Left ventricle myocardium inferior (tissue), 1 donor: ENCODE results near the gene MUC13. TPM values are rescaled to one million over a fixed set of nuclear protein-coding genes. Genes with fewer than 3 reads are reported as not detected.

ENCODE experiments used
- DNase-seq: peaks from one replicate; pipeline ENCODE4 v3.0.0-alpha.2; 2020
- H3K27ac ChIP-seq: fragments of 200-600 bp; replicated peaks from 2 replicates; pipeline ENCODE4 v1.8.0; 2021
- H3K27me3 ChIP-seq: fragments of 200-600 bp; 2 replicates; pipeline ENCODE4 v1.8.0; 2021; ENCODE audit warnings: low read depth
- H3K36me3 ChIP-seq: fragments of 200-600 bp; 2 replicates; pipeline ENCODE4 v1.8.0; 2021
- H3K4me1 ChIP-seq: fragments of 200-600 bp; 2 replicates; pipeline ENCODE4 v1.8.0; 2021
- H3K4me3 ChIP-seq: fragments of 200-600 bp; 2 replicates; pipeline ENCODE4 v1.8.0; 2021; ENCODE audit warnings: mild to moderate bottlenecking, moderate library complexity
- H3K9me3 ChIP-seq: fragments of 200-600 bp; replicated peaks from 2 replicates; pipeline ENCODE4 v1.8.0; 2021
- CTCF ChIP-seq: fragments of 200-600 bp; IDR thresholded peaks from 2 replicates; pipeline ENCODE4 v1.8.0; 2021; ENCODE audit warnings: antibody characterized with exemption, mild to moderate bottlenecking, borderline replicate concordance
- intact Hi-C: fragments of 100-400 bp; cut with micrococcal nuclease; formaldehyde crosslinking; loops from one replicate; pipeline ENCODE4 v1.11.0; 2022
- total RNA-seq: library from RNA; stranded (reverse); fragmentation: NEBNext Ultra II Directional; extraction: Animal tissue kit (Norgen Biotek cat#: 25700); gene quantifications from one replicate; pipeline ENCODE4 v1.2.1, GENCODE V29; 2021
- donor health status: DM: no; HTN: yes; CAD: no; lungs with severe emphysema.

Gene MUC13
- total RNA-seq, 1 donor from 2014 or later, result 0.08 TPM

DNA sequence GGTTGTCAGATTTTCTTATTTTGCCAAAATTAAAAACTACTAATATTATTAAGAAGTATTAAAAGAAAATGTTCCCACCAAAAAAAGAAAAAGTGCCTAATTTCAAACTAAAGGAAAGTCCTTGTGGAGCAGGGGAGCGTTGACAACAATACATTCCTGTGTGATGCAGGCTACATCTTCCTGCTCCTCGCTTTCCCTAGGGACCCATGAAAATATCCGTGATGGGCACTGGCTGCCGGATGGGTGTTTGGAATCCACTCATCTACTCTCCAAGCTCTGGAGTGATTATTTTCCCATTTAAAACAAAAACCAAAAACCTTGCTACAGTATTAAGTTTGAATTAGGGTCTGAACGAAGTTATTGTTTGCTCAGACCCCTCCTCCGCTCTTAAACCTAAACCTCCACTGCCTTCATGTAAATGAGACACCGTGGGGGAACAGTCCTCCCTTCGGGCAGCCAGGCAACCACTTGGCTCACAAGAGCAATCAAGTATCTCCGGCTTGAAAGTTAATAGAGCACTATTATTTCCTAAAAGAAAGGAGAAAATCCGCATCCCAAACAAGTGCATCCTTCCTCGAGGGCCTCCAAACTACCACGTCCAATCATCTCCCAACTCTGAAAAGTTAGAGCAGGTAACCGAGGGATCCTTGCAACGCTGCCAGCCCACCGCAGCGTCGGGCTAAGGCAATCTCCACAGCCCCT lies 48.9 kb downstream of the MUC13 start:
- H3K9me3 ChIP-seq, result no peaks in the 10 kb centered on the region
- peaks cover 59% of the 10 kb centered on the region for H3K4me1 ChIP-seq
- TF ChIP-seq CTCF, result no peak

DNA sequence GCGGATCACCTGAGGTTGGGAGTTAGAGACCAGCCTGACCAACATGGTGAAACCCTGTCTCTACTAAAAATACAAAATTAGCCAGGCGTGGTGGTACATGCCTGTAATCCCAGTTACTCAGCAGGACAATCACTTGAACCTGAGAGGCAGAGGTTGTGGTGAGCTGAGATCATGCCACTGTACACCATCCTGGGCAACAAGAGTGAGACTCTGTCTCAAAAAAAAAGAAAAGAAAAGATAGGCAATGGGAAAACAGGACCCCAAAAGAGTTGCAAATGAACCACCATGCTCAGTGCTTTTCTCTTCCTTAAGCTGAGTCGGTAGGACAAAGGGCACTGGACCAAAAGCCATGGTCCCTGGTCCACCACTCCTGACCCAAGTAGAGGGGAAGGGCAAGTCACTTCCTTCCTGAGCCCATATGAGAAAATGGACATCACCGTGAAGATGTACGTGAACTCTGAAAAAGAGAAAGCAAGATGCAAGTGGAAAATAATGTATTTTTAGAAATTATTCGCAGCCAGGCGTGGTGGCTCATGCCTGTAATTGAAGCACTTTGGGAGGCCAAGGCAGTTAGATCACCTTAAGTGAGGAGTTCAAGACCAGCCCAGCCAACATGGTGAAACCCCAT lies 50.0 kb downstream of the MUC13 start:
- no peaks in the 10 kb centered on the region for H3K9me3 ChIP-seq
- TF ChIP-seq CTCF, result no peak
- peaks cover 65% of the 10 kb centered on the region for H3K4me1 ChIP-seq
- intact Hi-C loops, result no loop called here
- H3K4me3 ChIP-seq, result no peak overlapping the region
- H3K27ac ChIP-seq, result peak overlapping the region; percentile 93
- no peaks in the 10 kb centered on the region for H3K36me3 ChIP-seq
- DNase-seq, result no peak
- H3K27me3 ChIP-seq, result no peaks in the 10 kb centered on the region

More for the DNA sequence above, 48.9 kb downstream of the MUC13 start:
- DNase-seq, result no peak
- intact Hi-C loops, result no loop called here
- Histone ChIP-seq H3K27me3 (no peaks in the 10 kb centered on the region), H3K4me3 (peak overlapping the region; percentile 94), H3K27ac (peak overlapping the region; percentile 93), H3K36me3 (no peaks in the 10 kb centered on the region)

DNA sequence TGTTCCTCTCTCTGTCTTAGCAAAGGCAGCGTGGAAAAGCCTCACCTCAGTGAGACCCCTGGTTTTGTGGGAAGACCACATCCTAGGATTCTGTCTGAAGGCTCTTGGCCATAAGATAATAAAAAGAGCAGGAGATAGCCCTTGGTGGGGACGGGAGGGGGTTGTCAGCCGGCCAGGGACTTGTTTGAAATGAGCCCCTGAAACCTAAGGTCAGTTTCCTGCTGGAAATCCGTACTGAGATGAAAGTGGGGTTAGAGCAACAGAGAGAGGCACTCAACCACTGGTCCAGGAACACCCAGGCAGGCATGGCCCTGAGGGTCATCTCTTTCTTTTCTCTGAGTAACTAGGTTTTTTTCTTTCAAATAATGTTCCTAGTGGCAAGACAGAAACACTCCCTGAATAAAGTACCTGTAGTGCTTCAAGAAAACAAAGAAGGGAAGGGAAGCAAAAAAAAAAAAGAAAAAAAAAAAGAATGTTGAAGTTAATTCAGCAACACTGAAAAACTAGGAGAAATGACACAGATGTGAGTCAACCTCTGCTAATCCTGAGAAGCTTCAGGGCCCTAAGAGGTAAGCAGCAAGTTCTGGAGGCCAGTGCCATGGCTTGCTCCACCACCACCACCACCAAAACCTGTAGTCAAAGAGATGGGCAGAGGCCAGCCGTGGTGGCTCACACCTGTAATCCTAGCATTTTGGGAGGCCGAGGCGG lies 50.6 kb downstream of the MUC13 start:
- H3K4me3 ChIP-seq, result no peak overlapping the region
- intact Hi-C loops, result no loop called here
- DNase-seq, result no peak
- TF ChIP-seq CTCF, result no peak
- H3K27me3 ChIP-seq, result no peaks in the 10 kb centered on the region
- H3K36me3 ChIP-seq, result no peaks in the 10 kb centered on the region
- peaks cover 72% of the 10 kb centered on the region for H3K4me1 ChIP-seq
- no peaks in the 10 kb centered on the region for H3K9me3 ChIP-seq
- H3K27ac ChIP-seq, result peak overlapping the region; percentile 93

GRCh38 chr3:124882816-124883747 lies 51.5 kb downstream of the MUC13 start:
- Histone ChIP-seq H3K27ac (peak overlapping the region; percentile 24), H3K4me3 (no peak overlapping the region), H3K4me1 (peaks cover 80% of the 10 kb centered on the region), H3K36me3 (no peaks in the 10 kb centered on the region), H3K9me3 (no peaks in the 10 kb centered on the region), H3K27me3 (no peaks in the 10 kb centered on the region)
- no peak for DNase-seq
- no peak for TF ChIP-seq CTCF
- intact Hi-C loops, result no loop called here
